DND-41 (cell line): ENCODE data around the gene ZNF212.

Source experiments
- CTCF ChIP-seq: IDR thresholded peaks from 2 replicates; pipeline ENCODE4 v1.5.1; 2012; ENCODE audit warnings: borderline replicate concordance, low read length, moderate library complexity, mild to moderate bottlenecking; ENCODE audit not compliant: poor library complexity, severe bottlenecking; ENCODE audit errors: extremely low read depth
- EZH2 ChIP-seq: IDR thresholded peaks from 3 replicates; pipeline ENCODE4 v1.6.1; 2012; ENCODE audit warnings: borderline replicate concordance, low read depth, mild to moderate bottlenecking, moderate library complexity, low read length, inconsistent platforms; ENCODE audit not compliant: severe bottlenecking

DNA sequence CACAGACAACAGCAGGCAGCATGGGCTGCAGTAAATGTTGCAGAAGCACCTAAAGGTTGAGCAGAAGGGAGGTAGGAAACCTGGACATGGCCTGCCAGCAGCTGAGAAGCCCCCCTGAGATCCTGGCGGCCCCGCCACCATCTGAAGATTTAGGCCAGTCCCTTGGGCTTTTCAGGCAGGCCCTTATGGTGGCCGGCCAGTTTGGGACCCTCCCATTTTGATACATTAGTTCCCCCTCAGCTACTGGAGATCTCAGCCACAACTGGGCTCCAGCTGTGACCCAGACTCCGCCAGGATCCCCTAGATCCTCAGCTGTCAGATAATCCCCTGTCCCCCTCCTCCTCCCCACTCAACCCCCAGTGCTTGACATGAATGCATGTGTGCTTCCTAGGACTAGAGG lies 56.9 kb downstream of the ZNF212 start:
- TF ChIP-seq CTCF = no peak
- no peak for TF ChIP-seq EZH2
